LoVo (cell line): ENCODE data around the gene NLGN1.

Experiments used
- DNase-seq: peaks from one replicate; pipeline ENCODE4 v3.0.0-alpha.2; 2016; ENCODE audit warnings: low spot score

The NLGN1 gene

DNA sequence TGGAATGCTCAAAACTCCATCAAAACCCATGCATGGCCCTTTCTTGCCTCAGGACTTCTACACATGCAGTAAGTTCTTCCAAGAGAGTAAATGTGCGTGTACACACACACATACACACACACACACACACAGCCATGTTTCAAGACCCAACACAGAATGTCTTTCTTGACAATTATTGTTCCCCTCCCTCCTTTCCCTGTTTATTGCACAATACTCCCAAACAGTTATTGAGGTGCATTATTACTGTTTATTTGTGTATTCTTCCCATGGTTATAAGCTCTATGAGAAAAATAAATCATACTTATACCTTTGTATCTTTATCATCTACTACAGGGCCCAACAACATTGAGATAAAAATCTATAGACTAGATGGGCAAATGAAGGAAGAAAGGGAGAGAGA, 937.8 kb downstream of the NLGN1 start:
- no peak for DNase-seq

DNA sequence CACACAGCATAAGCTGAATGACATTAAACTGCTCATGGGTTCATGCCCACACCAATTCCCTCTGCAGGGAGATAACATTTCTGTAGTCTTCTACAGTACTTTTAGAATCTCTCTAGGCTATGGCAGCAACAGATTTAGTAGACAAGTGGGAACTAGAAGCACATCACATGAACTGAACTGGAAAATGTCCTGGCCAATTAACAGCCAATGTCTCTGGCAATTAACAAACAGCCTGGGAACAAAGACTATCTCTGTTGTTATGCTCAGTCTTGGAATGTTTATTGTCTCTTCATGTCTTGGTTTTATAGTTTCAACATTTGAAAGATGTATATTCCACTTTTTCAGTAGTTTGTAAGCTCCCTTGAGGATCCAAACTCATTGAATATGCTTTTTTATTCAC, 938.4 kb downstream of the NLGN1 start:
- DNase-seq = no peak
